ENCODE measurements around the gene ALKAL2.

GRCh38 chr2:320561-320960 is 32.7 kb upstream of the ALKAL2 start:
- TF ChIP-seq CTCF (IDR thresholded peaks at IDR 0.05 in 2 of 3, conservative IDR thresholded peaks at IDR 0.05 in 1 of 3; ENCODE audit: borderline replicate concordance in 1 of 3, insufficient read depth in 1 of 3, low read depth in 2 of 3, low read length in 2 of 3) (no peak), TCF7L2 (IDR thresholded peaks at IDR 0.05; ENCODE audit: borderline replicate concordance, extremely low read depth, insufficient read depth, insufficient read length) (no peak), YY1 (IDR thresholded peaks at IDR 0.05; ENCODE audit: extremely low read depth, insufficient replicate concordance, low read depth, low read length) (no peak), POLR2A (IDR thresholded peaks at IDR 0.05; ENCODE audit: borderline replicate concordance, extremely low read depth, insufficient read depth, insufficient read length) (no peak), ATF3 (IDR thresholded peaks at IDR 0.05) (no peak), EZH2phosphoT487 (IDR thresholded peaks at IDR 0.05; ENCODE audit: borderline replicate concordance) (no peak), EGR1 (IDR thresholded peaks at IDR 0.05; ENCODE audit: low read depth) (no peak), ZNF274 (IDR thresholded peaks at IDR 0.05; ENCODE audit: low read depth, low read length) (no peak)

All from HCT116 (cell line).